Panc1 (cell line): ENCODE results near the gene BACH2. TPM values are rescaled to one million over a fixed set of nuclear protein-coding genes. Genes with fewer than 3 reads are reported as not detected.

Source experiments
- ATAC-seq: fragments of 200-7000 bp; cut with Tn5 transposase; 2 replicates; pipeline ENCODE4 v1.9.1; 2020; ENCODE audit warnings: mild to moderate bottlenecking, moderate library complexity
- BruUV-seq: library from RNA; stranded (reverse); fragments of 400-500 nt; replicated peaks from 2 replicates; lab custom pipeline; 2021; lab: Mats Ljungman, UMichigan
- CTCF ChIA-PET: fragments of 300-600 bp; sonication (Branson Sonifier 250); formaldehyde crosslinking; loops from one replicate; lab custom pipeline; 2022; ENCODE audit warnings: antibody characterized with exemption; lab: Charles Lee
- POLR2A ChIA-PET: fragments of 300-600 bp; sonication (Branson Sonifier 250); formaldehyde crosslinking; loops from one replicate; lab custom pipeline; 2022; ENCODE audit warnings: antibody characterized with exemption; lab: Charles Lee
- DNase-seq: peaks from one replicate; pipeline ENCODE4 v3.0.0-alpha.2; 2010; ENCODE audit warnings: low read depth, low spot score
- H3K27ac ChIP-seq: 2 replicates; pipeline ENCODE4 v1.5.1; 2011; ENCODE audit warnings: mild to moderate bottlenecking, low read length, inconsistent platforms
- H3K27me3 ChIP-seq: fragments of 200-500 bp; sonication (Bioruptor generic); 2 replicates; pipeline ENCODE4 v1.6.0; 2014; ENCODE audit warnings: low read length, inconsistent platforms; ENCODE audit not compliant: control insufficient read depth, insufficient read depth
- H3K36me3 ChIP-seq: fragments of 200-500 bp; sonication (Bioruptor generic); 2 replicates; pipeline ENCODE4 v1.5.1; 2014; ENCODE audit warnings: inconsistent platforms, mild to moderate bottlenecking, low read length, moderate library complexity; ENCODE audit not compliant: control insufficient read depth, insufficient read depth
- H3K4me1 ChIP-seq: 2 replicates; pipeline ENCODE4 v1.5.1; 2011; ENCODE audit warnings: inconsistent platforms, mild to moderate bottlenecking, low read length, moderate library complexity; ENCODE audit not compliant: control insufficient read depth, insufficient read depth
- H3K4me3 ChIP-seq, 2 experiments: 2 replicates each; pipeline ENCODE4 v1.5.1; 2011 to 2012; ENCODE audit warnings: low read depth in 2 of 2, low read length in 2 of 2, mild to moderate bottlenecking in 2 of 2, inconsistent platforms in 1 of 2, moderate library complexity in 1 of 2
- H3K9me3 ChIP-seq: fragments of 200-500 bp; sonication (Bioruptor generic); 2 replicates; pipeline ENCODE4 v1.5.1; 2014; ENCODE audit warnings: low read depth, mild to moderate bottlenecking, inconsistent platforms, low read length, moderate library complexity; ENCODE audit not compliant: control insufficient read depth, insufficient read depth
- CTCF ChIP-seq: fragments of 450-650 bp; IDR thresholded peaks from 2 replicates; pipeline ENCODE4 v1.5.1; 2017; ENCODE audit warnings: mild to moderate bottlenecking
- POLR2AphosphoS5 ChIP-seq: IDR thresholded peaks from 2 replicates; pipeline ENCODE4 v1.6.1; 2012; ENCODE audit warnings: mild to moderate bottlenecking, low read depth, low read length, moderate library complexity
- REST ChIP-seq, 2 experiments: IDR thresholded peaks; 2 replicates each; pipeline ENCODE4 v1.6.1; 2011 to 2012; ENCODE audit warnings: low read depth in 2 of 2, control low read depth in 1 of 2, low read length in 1 of 2, mild to moderate bottlenecking in 1 of 2, moderate library complexity in 1 of 2; ENCODE audit not compliant: insufficient read depth in 1 of 2
- SIN3A ChIP-seq: IDR thresholded peaks from 2 replicates; pipeline ENCODE4 v1.6.1; 2012; ENCODE audit warnings: low read depth, mild to moderate bottlenecking, low read length, moderate library complexity, borderline replicate concordance; ENCODE audit not compliant: insufficient read depth
- TCF7L2 ChIP-seq: IDR thresholded peaks from 2 replicates; pipeline ENCODE4 v1.6.1; 2011; ENCODE audit warnings: mild to moderate bottlenecking, low read depth, low read length, inconsistent platforms
- in situ Hi-C: cut with HindIII; loops from 2 replicates; pipeline ENCODE4 v1.10.0; 2016; ENCODE audit warnings: low sequenced_read_pairs, low pct_unique_long_range_greater_than_20kb
- intact Hi-C: fragments of 100-400 bp; cut with micrococcal nuclease; formaldehyde crosslinking; loops from one replicate; pipeline ENCODE4 v1.10.0; 2022; ENCODE audit not compliant: unreplicated experiment
- total RNA-seq: library from RNA; stranded (reverse); gene quantifications from one replicate; pipeline ENCODE4 v1.2.1, GENCODE V29; 2021; ENCODE audit not compliant: unreplicated experiment

Gene BACH2
- total RNA-seq, 1 experiment from 2014 or later: 1.6 TPM

- ChIA-PET CTCF (no interaction called here), POLR2A (no interaction called here)
- Histone ChIP-seq H3K27ac (no peak overlapping the region), H3K36me3 (no peaks in the 10 kb centered on the region), H3K4me3 (no peak overlapping the region), H3K4me1 (no peaks in the 10 kb centered on the region), H3K27me3 (no peaks in the 10 kb centered on the region), H3K9me3 (no peaks in the 10 kb centered on the region)
- DNase-seq (no peak), ATAC-seq (no peak)
- intact Hi-C loops: no loop called here
- TF ChIP-seq TCF7L2: no peak
- TF ChIP-seq CTCF: no peak
- TF ChIP-seq REST (IDR thresholded peaks at IDR 0.05; ENCODE audit: insufficient read depth in 1 of 2, low read depth in 2 of 2, low read length in 1 of 2): no peak
- TF ChIP-seq SIN3A: no peak
- no peak for TF ChIP-seq POLR2AphosphoS5
- in situ Hi-C loops: no loop called here
- no TSS peak for BruUV-seq
These were observed 67.2 kb downstream of the BACH2 start for GRCh38 chr6:90229331-90230010.

DNA sequence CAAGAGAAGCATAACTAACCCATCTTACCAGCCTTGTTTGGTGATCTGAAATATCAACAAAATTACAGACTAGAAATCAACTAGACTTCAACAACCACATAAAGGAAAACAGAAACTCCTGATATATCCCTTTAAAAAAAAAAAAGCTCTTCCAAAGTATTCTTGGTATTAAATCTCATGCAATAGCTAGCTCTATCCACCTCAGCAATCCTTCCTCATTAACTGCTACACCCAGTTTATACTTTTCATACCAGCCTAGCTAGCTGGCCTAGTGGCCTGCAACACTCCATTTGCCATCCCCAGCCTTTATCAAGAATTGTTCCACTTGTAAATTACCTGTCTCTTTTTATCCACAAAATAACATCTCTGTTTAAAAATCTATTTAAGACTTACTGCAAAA, 69.0 kb downstream of the BACH2 start:
- intact Hi-C loops: no loop called here
- TF ChIP-seq REST (IDR thresholded peaks at IDR 0.05; ENCODE audit: insufficient read depth in 1 of 2, low read depth in 2 of 2, low read length in 1 of 2): no peak
- no peak for TF ChIP-seq CTCF
- no peak for TF ChIP-seq POLR2AphosphoS5
- TF ChIP-seq TCF7L2: no peak
- TF ChIP-seq SIN3A: no peak
- H3K27me3 ChIP-seq: no peaks in the 10 kb centered on the region
- in situ Hi-C loops: no loop called here
- H3K4me3 ChIP-seq: no peak overlapping the region
- no peaks in the 10 kb centered on the region for H3K4me1 ChIP-seq
- ATAC-seq (no peak), DNase-seq (no peak)
- no peak overlapping the region for H3K27ac ChIP-seq
- H3K36me3 ChIP-seq: no peaks in the 10 kb centered on the region
- no TSS peak for BruUV-seq
- H3K9me3 ChIP-seq: no peaks in the 10 kb centered on the region
- CTCF ChIA-PET: interaction anchor here (0.6 kb wide), 1 partner anchor 116 kb away, joined by 4 read pairs; no protein-coding TSS in a partner anchor
- POLR2A ChIA-PET: no interaction called here
